GM12892 (cell line): ENCODE data around the gene NUAK2.

Experiments used
- POLR2A ChIP-seq: IDR thresholded peaks from 2 replicates; pipeline ENCODE4 v1.6.1; 2011; ENCODE audit warnings: low read depth, low read length, control low read depth
- POLR2AphosphoS5 ChIP-seq: IDR thresholded peaks from 2 replicates; pipeline ENCODE4 v1.6.1; 2011; ENCODE audit warnings: low read depth, low read length, control low read depth
- TAF1 ChIP-seq: IDR thresholded peaks from 2 replicates; pipeline ENCODE4 v1.6.1; 2011; ENCODE audit warnings: low read depth, mild to moderate bottlenecking, control low read depth, low read length, borderline replicate concordance

DNA sequence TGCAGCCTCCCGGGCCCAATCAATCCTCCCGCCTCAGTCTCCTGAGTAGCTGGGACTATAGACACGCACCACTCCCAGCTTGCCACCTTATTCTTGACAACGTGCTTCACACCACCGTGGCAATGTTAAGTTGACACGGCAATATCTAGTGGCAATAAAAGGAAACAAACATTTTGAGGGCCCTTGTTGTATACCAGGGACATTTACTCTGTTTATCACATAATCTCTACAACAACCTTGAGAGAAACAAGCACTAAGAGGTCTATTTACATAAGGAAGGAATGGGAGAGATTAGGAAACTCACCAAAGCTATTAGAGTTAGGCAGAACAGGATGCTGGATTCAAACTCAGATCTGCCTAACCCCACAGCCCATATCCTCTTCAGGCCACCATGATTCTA lies 32.1 kb upstream of the NUAK2 start:
- TF ChIP-seq POLR2A (no peak), POLR2AphosphoS5 (no peak), TAF1 (no peak)
